Islet of Langerhans (tissue), 1 donor: Measurements from ENCODE around the gene MPRIP.
"Not testable (repeated sequence)": the region's sequence is repeated elsewhere in the genome, so short reads cannot be mapped to it uniquely, and the experiment has no call there.

Experiments
- FAIRE-seq: peaks from one replicate; lab custom pipeline; 2011; peaks lifted over from hg19 to GRCh38; lab: Jason Lieb, UNC

MPRIP gene

DNA sequence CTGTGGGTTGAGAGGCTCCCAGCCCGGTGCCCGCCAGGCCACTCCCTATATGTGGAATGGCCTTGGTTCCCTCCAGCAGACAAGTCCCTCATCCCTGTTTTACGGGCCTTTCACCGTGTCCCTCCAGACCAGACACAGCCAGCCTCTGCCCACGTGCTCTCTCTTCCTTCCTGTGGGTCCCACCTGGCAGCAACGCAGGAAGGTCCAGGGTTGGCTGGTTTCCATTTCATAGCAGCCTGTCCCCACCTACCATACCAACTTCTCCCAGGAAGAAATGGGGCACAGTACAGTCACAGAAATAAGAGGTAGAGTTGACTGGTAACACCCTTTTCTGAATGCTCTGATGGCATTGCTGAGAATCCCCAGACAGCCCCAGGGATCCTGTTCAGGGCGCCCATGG, 128.9 kb downstream of the MPRIP start:
- FAIRE-seq = no peak

DNA sequence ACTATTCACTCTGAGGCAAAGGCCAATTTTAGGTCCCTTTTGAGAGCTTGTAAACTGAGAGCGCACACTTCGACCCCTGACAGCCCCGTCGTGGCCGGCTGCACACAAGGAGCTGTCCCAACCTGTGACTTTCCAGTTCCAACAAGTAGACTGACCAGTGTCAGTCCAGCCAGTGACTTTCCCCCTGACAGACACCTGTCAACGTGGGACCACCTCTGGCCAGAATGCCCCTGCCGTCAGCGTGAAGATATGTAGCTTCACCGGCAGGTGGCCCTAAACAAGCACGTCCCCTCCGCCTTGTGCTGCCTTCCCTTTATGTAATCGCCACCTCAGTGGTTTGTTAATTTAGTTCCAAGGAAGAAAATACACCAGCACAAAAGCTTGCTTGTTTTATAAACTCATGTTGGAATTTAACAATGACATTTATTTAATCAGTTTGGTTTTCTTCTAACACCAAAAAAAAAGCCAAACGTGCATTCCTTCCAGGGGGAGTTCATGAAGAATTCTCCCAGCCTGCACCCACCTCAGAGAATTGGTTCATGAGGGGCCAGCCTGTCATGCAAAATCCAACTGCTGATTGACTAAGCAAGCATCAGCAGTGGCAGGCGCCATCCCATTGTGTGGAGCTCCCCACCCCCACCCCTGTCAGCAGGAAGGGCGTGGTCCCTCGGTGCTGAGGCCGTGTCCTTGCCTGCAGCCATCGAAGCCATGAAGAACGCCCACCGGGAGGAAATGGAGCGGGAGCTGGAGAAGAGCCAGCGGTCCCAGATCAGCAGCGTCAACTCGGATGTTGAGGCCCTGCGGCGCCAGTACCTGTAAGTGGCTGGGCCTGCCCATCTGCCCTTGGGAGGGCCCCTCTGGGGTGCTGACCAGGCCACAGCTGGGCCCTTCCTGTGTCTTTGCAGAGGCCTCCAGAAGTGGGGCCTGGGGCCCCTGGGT, 130.0 kb downstream of the MPRIP start:
- FAIRE-seq = no peak

DNA sequence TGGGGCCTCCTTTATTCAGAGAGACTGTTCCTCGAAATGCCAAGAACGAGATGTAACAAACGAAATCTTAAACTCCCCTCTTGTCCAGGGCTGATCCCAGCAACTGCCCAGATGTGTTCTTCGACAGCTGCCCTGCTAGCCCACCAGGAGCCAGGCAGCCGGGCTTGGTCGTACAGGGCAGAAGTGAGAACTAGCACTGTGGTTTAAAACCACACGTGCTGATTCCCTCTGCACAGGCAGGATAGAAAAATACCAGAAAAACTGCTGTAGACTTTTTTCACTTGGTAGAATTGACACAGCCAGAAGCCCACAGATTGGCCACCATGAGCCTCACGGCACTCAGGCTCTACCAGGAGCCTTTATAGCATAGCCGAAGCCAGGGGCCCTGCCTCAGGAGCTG, 130.7 kb downstream of the MPRIP start:
- no peak for FAIRE-seq

DNA sequence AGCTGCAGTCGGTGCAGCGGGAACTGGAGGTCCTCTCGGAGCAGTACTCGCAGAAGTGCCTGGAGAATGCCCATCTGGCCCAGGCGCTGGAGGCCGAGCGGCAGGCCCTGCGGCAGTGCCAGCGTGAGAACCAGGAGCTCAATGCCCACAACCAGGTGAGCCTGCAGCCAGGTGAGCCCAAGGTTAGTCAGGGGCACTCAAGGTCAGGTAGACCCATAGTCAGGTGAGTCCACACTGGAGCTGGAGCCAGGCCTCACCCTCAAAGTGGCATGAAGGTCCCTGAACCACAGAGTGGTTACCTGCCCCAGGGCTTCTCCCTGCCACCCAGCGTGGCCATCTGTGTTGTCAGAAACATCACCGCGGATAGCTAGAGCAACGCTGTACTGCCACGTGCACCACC, 131.7 kb downstream of the MPRIP start:
- no peak for FAIRE-seq

DNA sequence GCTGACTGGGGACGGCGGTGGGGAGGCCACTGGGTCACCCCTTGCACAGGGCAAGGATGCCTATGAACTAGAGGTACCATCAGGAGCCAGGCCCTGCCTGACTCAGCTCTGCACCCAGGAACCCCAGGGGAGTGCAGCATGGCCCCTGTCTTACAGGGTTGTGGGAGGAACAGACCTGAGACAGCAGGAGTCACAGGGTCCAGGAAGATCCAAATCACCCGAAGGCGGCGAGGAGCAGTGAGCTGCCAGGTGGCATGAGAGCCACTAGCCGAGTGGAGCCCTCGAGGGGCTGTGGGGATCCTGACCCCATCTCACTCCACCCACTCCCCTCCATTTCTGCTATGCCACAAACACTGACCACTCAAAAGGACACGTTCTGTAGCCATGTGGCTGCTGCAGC, 133.1 kb downstream of the MPRIP start:
- no peak for FAIRE-seq

DNA sequence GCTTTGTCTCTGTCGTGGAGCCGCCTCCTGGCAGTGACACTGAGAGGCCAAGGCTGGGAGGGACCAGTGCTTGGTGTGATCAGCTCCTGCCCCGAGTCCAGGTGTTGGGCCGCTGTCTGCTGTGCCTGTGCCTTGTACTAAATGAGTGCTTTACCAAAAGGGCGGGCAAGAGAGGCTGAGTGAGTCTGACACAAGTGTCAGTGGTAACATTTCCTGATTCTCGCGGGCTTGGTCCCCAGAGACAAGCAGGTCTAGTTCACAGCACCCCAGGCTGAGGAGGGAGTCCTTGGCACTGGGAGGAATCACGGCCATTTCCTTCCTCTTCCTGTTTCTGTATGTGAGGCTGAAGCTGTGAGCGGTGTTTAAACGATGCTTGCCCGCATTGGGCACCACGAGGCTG, 133.7 kb downstream of the MPRIP start:
- no peak for FAIRE-seq

DNA sequence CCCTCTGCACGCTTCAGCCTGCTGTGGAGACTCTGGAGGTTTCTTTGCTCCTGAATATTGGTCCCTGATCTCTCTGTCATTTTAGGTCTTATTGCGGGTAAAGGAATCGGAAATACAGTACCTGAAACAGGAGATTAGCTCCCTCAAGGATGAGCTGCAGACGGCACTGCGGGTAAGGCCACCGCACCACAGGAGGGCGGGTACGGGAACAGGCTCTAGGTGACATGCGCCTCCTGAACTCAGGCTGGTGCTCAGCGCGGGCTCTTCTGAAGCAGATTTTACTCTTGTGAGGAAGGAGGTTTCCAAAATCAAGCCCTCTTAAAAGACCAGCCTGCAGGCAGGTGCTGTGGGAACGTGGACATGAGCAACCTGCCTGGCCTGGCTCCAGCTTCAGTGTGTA, 134.1 kb downstream of the MPRIP start:
- FAIRE-seq = no peak

DNA sequence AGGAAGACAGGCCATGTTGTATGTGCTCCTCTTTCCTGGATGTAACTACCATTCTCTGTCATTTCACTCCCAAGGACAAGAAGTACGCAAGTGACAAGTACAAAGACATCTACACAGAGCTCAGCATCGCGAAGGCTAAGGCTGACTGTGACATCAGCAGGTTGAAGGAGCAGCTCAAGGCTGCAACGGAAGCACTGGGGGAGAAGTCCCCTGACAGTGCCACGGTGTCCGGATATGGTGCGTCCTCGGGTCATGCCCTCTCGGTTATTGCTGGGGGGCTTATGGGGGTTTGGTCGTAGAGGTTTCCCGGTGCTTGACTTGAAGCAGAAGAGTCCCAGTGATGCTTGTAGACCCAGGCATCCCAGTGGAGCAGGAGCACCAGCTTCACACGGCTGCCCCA, 134.9 kb downstream of the MPRIP start:
- FAIRE-seq = no peak

DNA sequence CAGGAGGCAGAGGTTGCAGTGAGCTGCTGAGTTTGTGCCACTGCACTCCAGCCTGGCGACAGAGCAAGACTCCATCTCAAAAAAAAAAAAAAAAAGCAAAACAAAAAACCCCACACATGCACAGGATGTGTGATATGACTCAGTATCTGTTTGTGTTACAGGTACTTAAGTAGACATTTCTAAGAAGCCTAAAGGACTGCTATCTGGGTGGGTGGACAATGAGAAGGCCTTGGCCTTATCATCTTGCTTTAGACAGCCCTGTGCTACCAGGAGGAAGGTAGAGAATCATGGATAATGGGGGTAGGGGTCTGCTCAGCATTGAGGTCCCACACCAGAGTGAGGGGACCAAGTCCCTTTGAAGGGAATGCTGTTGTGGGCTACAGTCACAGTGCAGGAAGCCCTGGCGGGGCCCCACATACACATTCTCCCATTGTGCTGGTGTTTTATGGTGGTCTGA, 137.1 kb downstream of the MPRIP start:
- no peak for FAIRE-seq

DNA sequence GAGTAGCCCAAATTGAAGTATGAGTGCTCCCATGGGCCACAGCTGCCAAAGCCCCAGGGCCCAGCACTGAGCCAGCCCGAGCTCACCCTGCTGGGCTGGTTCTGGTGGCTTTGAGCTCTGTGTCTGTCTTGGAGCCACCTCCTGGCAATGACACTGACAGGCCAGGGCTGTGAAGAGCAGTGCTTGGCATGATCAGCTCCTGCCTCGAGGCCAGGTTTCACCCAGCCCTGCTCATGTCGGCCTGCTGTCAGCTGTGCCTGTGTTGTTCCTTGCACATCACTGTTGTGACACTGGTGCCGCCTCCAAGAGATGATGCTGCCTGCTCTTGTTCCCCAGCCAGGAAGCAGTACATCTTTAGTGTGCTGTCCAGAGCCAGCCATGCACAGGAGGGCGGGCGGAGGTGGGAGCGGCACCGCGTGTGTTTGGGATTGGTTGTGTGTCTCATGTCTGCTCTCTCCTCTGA, 137.9 kb downstream of the MPRIP start:
- FAIRE-seq = no peak

DNA sequence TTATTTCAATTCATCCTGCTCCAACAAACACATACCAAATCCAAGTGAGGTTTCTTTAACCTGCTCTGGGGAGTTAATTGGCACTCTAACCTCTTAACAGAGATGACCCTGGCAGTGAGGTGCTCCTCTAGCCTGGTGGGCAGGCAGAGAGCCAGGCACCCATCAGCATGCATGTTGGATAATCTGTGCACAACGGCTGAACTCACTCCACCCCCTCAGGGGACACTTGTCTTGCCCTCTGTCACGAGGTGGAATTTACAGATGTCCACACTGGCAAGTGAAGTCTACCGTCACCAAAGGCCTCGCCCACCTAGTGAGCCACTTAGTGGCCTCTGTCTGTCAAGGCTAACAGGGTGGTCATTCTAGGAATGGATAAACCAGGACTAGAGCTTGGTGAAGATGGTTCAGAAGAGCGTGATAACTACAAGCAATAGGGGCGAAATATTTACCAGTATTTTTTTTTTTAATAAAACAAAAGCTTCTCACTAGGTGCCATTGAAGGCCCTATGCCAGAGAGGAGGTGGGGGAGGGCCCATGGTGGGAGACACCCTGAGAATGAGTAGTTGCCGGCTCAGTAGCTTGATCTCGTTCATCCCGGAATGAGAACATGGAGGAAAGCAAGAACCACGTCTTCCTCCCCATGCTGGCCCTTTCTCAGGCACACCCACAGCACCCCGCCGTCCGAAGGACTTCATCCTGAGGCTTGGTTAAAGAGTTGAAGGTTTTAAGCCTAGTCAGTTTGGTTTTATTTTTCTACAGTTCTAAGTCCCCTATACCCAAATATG, 138.7 kb downstream of the MPRIP start:
- no peak for FAIRE-seq

DNA sequence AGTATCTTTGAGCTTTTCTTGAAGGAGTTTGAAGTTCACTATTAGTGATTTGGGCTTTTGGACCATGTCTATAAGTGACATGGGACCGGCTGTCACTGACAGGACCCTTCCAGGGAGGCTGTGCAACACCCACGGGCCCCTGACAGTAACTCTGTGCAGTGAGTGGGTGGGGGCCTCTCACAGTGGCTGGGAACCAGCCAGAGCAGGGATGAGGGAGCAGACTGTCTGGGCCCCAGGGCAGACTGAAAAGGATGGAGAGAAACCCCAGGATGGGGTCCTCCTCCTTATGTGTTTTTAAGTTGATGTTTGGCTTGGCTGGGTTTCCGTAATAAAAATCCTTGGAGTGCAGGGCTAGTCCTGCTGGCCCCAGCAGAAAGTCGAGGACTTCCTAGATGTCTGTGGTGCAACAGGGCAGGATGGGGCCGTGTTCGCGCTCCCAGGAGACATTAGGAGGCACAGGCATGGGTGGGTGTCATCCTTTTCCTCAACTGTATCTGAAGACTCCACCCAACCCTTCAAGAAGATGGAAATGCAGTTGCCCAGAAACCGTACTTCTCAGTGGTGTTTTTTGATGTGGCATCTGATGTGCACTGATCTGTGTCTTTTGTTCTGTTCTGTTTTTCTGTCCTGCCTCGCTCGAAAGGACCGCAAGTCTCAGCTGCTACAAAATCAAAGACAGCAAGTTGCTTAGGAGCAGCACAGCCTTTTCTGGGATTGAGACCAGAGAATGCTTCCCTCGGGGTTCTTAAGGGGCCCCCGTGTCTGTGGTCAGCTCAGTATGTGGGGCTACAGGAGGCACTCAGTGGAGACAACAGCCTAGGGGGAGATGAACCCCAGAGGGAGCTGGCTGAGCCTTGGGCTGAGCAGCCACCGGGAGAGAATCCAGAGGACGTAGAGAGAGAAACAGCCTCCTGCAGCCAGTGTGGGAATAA, 139.7 kb downstream of the MPRIP start:
- FAIRE-seq = no peak

DNA sequence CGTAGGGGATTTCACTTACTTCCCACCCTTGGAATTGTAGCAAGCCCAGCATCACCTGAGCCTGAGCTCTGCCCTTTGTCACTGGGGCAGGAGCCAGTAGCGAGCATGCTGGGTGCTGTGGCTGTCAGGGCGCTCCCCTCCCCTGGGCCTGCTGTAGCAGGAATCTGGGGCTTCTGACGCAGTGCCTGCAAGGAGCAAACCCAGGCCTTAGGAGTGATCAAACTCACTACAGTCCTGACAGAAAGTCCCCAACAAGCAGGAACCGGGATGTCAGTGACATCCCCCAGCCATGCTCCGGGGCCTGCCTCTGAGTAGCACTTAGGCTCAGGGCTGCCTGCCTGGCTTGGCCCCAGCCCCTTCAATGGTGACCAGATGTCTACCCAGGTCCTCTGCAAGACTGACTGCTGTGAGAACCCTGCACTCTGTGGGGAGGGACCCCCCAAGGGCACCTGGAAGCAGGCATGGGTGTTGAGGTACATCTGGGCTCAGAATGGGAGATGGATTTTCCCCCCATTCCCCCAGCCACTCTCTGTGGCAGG, 140.4 kb downstream of the MPRIP start:
- FAIRE-seq = no peak

DNA sequence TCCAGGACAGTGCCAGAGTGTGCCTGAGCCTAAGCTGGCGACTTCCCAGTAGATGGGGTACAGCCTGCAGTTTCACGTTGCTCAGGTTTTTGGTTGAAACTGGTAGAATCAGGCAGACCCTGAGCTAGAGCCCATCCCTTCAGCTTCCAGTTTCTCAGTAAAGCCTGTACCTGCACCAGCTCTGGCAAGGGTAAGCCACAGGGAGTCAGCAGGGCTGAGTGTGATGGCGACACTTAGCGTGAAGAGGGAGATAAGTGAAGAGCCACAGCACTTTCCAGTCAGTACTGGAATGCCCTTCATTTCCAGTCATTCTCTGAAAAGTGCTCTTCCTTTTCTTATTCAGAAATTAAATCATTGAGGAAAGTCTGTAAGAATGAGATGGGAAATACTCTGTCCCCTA, 141.5 kb downstream of the MPRIP start:
- FAIRE-seq = no peak

DNA sequence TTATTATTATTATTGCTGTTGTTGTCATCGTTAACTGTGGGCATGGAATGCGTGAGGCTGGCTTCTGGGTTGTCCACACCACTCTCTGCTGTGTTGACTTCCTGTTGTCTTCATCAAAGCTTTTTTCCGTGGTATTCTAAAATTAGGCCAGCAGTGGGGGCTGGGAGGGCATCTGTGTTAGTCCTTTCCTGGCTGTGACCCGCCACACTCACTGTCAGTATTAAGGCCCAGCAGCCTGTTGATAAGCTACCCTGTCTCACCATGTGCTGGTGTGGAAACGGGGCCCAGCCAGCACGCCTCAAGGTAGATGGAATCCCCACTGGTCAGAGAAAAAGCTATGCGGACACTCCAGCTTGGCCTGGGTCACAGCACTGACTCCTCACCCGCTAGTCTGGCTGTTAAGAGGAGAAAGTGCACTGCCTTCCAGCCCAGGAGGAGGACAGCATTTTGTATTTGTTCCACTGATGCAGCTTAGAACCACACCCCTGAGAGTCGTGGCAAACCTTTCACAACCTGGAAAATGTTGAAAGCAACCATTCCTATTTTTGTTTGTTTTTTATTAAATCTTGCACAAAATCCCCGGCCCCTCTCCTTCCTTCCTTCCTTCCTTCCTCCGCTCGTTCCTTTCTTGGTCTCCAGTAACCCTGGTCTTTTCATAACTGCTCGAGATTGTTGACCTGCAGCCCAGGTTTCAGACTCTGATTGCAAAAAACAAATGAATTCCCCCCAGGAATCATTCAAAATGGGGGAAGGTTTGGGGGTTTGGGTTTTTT, 142.9 kb downstream of the MPRIP start:
- FAIRE-seq = not testable (repeated sequence)

DNA sequence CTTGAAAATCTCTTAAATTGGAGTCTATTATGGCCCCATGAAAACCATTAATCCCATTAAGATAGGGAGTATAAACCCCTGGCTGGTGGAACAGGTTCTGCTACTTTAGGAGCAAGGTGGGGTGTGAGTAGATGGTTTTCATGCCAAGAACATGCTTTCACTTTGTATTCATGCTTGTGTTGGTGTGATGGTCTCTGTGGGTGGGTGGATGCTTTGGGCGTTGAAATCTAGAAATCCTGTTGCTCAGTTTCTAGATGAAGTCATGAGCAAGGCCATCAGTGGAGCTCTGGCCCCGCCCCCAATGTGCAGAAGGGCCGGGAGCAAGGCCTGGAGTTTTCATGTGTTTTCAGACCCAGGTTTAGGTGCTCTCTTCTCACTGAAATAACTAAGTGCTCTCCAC, 143.8 kb downstream of the MPRIP start:
- FAIRE-seq = no peak

DNA sequence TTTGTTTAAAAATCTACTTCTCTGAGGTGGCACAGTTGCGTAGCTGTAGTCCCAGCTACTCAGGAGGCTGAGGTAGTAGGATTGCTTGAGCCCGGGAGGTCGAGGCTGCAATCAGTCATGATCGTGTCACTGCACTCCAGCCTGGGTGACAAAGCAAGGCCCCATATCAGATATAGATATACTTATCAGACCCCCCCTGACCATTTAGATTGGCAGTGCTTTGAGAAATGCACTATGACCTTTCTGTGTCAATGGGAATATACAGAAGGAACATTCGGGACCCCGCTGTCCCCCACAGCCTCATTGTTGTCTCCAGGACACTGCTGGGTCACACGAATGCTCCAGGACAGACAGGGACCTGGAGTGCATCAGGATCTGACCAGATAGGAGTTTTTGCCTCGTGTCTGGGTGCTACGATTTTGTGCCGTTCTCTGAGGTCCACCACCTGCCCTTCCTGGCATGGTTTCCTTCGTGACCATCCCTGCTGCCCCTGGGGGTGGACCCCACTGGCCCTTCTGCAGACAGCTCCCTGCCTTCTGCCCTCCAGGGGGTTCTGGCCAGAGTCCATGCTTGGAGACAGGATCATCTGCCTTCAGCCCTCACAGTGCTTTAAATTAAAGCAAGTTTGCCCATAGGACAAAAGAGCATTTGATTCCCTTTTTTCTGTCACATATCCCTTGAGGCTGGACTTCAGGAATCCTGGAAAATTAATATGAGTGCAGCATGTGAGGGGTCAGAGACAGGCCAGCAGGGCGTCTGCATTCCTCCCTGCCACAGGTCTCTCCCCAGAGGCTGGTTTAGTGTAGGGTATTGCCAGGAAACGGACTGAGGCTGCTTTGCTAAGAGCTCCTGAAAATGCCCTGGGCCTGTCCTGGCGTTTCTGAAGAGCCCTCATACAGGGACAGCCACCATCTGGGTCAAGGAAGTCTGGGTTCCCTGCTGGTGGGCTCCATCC, 144.6 kb downstream of the MPRIP start:
- FAIRE-seq = no peak

DNA sequence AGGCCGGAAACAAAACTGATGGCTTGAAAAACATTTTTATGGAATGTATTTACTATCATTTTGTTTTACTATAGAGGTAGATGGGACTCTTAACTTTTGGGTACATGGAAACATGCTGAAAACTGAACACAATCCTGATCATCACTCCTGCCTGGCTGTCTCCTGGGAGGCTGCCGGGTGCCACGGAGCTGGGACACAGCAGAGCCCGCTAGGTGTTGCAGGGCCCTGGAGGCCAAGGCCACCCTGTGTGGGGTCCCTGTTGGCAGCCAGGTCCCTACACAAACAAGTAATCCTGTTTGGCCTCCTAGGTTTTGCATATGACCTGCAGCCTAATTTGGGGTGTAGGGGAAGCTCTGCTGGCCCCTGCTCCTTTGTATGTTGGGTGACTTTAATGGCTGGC, 146.3 kb downstream of the MPRIP start:
- FAIRE-seq = no peak

DNA sequence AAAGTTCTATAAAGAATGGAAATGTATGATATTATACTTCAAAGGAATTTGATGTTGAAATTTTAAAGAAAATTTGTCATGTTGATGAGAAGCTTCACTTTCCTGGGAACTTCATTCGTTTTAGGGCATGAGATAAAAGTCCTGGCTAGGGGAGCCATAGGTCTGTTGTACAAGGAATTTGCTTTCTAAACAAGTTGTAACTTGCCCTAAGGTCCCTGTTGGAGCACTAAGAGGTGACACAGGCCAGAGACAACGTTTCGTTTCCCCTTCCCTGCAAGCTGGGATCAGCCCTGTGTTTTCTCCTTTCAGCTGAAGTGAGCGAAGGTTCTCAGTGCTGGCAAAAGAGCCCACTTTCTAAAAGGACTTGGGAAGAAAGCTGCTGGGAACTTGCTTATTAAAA, 147.3 kb downstream of the MPRIP start:
- no peak for FAIRE-seq

DNA sequence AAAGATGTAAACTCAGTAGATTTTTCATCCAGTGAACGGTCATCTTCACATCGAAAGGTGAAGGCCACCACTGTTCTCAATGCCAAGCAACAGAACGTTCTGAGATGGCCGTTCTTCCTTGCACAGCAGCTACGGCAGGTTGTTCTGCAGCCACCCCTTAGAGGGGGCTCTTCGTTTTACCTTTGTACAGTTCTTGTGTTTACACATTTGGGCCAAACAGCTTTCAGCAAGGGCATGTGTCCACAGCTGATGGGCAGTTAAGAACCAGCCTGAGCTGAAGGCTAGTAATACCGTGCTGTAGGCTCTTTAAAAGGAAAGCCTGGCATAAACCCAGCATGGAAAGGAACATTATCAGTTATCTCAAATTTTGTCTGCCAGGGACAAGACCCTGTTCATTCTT, 147.9 kb downstream of the MPRIP start:
- no peak for FAIRE-seq
